OCI-LY1 (cell line): ENCODE results near the gene FAM81A.

Experiments
- EZH2 ChIP-seq: fragments of 200-600 bp; sonication (generic), shearing (Covaris generic); IDR thresholded peaks from 2 replicates; pipeline ENCODE4 v1.8.0; 2017; ENCODE audit warnings: borderline replicate concordance, mixed run types, mild to moderate bottlenecking, antibody characterized with exemption, low read length, moderate library complexity, mixed read lengths
- TF ChIP-seq, protein P1 (sequence below): fragments of 200-600 bp; sonication (generic), shearing (Covaris generic); IDR thresholded peaks from 2 replicates; pipeline ENCODE4 v1.5.1; 2017; ENCODE audit warnings: mild to moderate bottlenecking, antibody characterized with exemption, low read length, moderate library complexity, mixed read lengths

DNA sequence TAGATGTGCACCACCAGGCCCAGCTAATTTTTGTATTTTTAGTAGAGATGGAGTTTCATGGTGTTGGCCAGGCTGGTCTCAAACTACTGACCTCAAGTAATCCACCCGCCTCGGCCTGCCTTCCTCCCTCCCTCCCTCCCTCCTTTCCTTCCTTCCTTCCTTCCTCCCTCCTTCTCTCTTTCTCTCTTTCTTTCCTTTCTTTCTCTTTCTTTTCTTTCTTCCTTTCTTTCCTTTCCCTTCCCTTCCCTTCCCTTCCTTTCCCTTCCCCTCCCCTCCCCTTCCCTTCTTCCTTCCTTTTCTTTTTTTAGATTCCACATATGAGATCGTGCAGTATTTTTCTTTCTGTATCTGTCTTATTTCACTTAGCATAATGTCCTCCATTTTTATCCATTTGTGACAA lies 81.3 kb downstream of the FAM81A start:
- TF ChIP-seq, protein P1, sequence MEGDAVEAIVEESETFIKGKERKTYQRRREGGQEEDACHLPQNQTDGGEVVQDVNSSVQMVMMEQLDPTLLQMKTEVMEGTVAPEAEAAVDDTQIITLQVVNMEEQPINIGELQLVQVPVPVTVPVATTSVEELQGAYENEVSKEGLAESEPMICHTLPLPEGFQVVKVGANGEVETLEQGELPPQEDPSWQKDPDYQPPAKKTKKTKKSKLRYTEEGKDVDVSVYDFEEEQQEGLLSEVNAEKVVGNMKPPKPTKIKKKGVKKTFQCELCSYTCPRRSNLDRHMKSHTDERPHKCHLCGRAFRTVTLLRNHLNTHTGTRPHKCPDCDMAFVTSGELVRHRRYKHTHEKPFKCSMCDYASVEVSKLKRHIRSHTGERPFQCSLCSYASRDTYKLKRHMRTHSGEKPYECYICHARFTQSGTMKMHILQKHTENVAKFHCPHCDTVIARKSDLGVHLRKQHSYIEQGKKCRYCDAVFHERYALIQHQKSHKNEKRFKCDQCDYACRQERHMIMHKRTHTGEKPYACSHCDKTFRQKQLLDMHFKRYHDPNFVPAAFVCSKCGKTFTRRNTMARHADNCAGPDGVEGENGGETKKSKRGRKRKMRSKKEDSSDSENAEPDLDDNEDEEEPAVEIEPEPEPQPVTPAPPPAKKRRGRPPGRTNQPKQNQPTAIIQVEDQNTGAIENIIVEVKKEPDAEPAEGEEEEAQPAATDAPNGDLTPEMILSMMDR: no peak
- no peak for TF ChIP-seq EZH2
